Psoas muscle (tissue), 8 donors: ENCODE measurements around the gene VPS37C. TPM values are rescaled to one million over a fixed set of nuclear protein-coding genes. Genes with fewer than 3 reads are reported as not detected.

Experiments
- ATAC-seq, 4 donors: fragments of 200-7000 bp; cut with Tn5 transposase; one replicate each; pipeline ENCODE4 v1.9.1; 2020; ENCODE audit warnings: moderate library complexity in 3 of 4, mild to moderate bottlenecking in 2 of 4
- DNase-seq, 2 donors: peaks; one replicate each; pipeline ENCODE4 v3.0.0-alpha.2; 2020
- H3K27ac ChIP-seq: fragments of 200-600 bp; one replicate; pipeline ENCODE4 v1.8.0; 2022
- H3K27me3 ChIP-seq, 3 donors: fragments of 200-600 bp in 1 of 3; one replicate each; pipeline versions ENCODE4 v1.6.1 to v1.8.0; 2013 to 2022; ENCODE audit warnings: low read length in 2 of 3, mild to moderate bottlenecking in 2 of 3, moderate library complexity in 1 of 3; ENCODE audit not compliant: insufficient read depth in 3 of 3
- H3K36me3 ChIP-seq, 2 donors: fragments of 200-600 bp in 1 of 2; one replicate each; pipeline versions ENCODE4 v1.6.1 to v1.8.0; 2013 to 2022; ENCODE audit warnings: low read depth in 1 of 2, mild to moderate bottlenecking in 1 of 2, moderate library complexity in 1 of 2; ENCODE audit not compliant: insufficient read depth in 1 of 2
- H3K4me1 ChIP-seq: fragments of 200-600 bp; one replicate; pipeline ENCODE4 v1.8.0; 2022
- H3K4me3 ChIP-seq: fragments of 200-600 bp; one replicate; pipeline ENCODE4 v1.8.0; 2022; ENCODE audit warnings: mild to moderate bottlenecking
- H3K9me3 ChIP-seq: fragments of 200-600 bp; one replicate; pipeline ENCODE4 v1.8.0; 2022
- WGBS, 3 donors: extraction: QIAGEN DNeasy Blood & Tissue Kit; methylation state at CpG; one replicate each; pipeline versions ENCODE4 v1.1.6 to v1.1.7; 2013; 5-methylcytosine and 5-hydroxymethylcytosine counted together
- intact Hi-C, 2 donors: fragments of 100-400 bp; cut with DNase I; formaldehyde crosslinking; loops; one replicate each; pipeline versions ENCODE4 v1.11.0 to v1.14.2; 2022
- polyA plus RNA-seq, 3 donors: library from polyadenylated mRNA; stranded (reverse); fragments of 200-250 nt; gene quantifications; one replicate each; pipeline ENCODE4 v1.2.3, GENCODE V29; 2013
- total RNA-seq, 4 donors: library from RNA; stranded (reverse); fragmentation: NEBNext Ultra II Directional in 2 of 4; extraction: Animal tissue kit (Norgen Biotek cat#: 25700) in 2 of 4; gene quantifications; one replicate each; pipeline versions ENCODE4 v1.2.1 to v1.2.4, GENCODE V29; 2021 to 2023
- TF ChIP-seq, protein P1 (sequence below): fragments of 200-600 bp; IDR thresholded peaks from one replicate; pipeline ENCODE4 v1.8.0; 2022; ENCODE audit warnings: antibody characterized with exemption
- donor health status: healthy with polysubstance abuse.
- donor health status: DM: no; HTN: no; CAD: no; lungs with moderate emphysema.
- donor health status: Bipolar disorder and iron deficiency.
- donor health status: healthy.
- donor health status: DM: yes; HTN: yes; CAD: no.
- donor health status: DM: no; HTN: no; CAD: no.
- donor health status: DM: no; HTN: no; CAD: no.
- donor health status: DM: yes; HTN: yes; CAD: no.

VPS37C gene
- total and polyA plus RNA-seq, 7 donors = 16.9 to 39.8 (median 25.6) TPM

DNA sequence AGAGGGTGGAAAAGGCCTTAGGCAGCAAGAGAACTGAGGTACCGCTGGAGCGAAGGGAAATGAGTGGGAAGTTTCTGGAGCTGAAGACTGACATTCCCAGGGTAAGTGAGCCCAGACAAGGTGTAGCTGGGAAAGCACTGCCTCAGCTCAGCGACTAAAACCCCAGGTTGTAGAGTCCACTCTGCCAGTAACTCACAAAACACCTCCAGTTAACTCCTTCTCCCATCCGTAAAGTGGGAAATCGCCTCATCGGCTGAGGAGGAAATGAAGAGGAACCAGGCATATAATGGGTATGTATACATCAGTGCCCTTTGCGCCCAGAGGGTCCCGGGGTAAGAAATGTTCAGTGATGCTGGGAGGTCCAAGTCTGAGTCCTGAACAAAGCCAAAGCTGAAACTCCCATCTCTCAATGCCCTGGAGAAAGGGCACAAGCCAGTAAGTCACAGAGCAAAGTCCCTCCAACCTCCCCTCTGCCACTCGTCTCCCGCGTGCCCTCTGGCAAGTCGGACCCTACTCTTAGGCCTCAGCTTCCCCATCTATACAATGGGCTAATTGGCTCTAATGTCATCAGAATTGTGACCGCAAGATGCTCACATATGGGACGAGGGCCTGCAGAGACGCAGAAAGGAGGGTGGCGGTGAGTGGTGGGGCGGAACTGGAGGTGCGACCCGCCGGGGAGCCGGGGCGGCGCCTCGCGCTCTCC, 588 bp downstream of the VPS37C start:
- H3K36me3 ChIP-seq = no peaks in the 10 kb centered on the region
- no peaks in the 10 kb centered on the region for H3K27me3 ChIP-seq
- intact Hi-C loops = loop anchor here in 1 of 2 donors (10.0 kb wide), 1 partner anchor 316 kb away; the partner anchor contains the start of gene CCDC86
- peak overlapping the region; percentile 98 for H3K27ac ChIP-seq
- peaks cover 35% of the 10 kb centered on the region for H3K4me1 ChIP-seq
- no peak for ATAC-seq
- no peaks in the 10 kb centered on the region for H3K9me3 ChIP-seq
- TF ChIP-seq, protein P1, sequence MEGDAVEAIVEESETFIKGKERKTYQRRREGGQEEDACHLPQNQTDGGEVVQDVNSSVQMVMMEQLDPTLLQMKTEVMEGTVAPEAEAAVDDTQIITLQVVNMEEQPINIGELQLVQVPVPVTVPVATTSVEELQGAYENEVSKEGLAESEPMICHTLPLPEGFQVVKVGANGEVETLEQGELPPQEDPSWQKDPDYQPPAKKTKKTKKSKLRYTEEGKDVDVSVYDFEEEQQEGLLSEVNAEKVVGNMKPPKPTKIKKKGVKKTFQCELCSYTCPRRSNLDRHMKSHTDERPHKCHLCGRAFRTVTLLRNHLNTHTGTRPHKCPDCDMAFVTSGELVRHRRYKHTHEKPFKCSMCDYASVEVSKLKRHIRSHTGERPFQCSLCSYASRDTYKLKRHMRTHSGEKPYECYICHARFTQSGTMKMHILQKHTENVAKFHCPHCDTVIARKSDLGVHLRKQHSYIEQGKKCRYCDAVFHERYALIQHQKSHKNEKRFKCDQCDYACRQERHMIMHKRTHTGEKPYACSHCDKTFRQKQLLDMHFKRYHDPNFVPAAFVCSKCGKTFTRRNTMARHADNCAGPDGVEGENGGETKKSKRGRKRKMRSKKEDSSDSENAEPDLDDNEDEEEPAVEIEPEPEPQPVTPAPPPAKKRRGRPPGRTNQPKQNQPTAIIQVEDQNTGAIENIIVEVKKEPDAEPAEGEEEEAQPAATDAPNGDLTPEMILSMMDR = no peak
- WGBS, 3 donors = 10 to 17% (median 11%) methylated on average over 20 to 25 of the region's 25 CpGs
- H3K4me3 ChIP-seq = peak overlapping the region; percentile 90
- no peak for DNase-seq

DNA sequence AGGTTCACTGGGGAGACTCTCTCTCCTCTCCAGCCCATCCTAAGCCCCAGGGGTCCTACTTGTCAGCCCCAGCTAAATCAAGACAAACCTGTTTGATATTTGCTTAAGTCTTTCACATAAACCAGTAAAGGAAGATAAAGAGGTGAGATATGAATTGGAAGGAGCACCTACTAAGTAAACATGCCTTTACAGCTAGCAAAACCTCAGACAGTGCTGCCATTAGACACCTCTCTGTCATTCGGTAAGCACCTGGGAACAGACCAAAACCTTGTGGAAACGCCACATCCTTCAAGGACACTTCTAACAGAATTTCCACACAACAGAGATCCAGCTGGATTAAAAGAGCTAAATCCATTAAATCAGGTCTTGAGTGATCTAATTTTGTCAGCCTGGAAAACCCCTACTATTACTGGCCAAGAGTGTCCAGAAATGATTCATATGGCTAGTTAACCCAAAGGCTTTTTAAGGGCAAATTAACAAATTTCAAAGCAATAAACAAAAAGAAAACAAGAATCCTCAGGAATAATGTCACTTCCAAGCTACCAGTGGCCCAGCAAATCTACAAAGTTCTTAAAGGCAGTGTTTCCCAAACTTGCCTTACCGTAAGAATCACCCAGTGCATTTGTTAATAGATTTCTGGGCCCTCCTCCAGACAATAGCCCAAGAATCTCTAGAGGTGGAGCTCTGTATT, 2.4 kb downstream of the VPS37C start:
- WGBS, 3 donors = 13 to 14% (median 14%) methylated on average over 3 of the region's 3 CpGs
- ATAC-seq = no peak
- Histone ChIP-seq H3K27ac (peak overlapping the region; percentile 98), H3K36me3 (no peaks in the 10 kb centered on the region), H3K4me3 (no peak overlapping the region), H3K4me1 (peaks cover 35% of the 10 kb centered on the region), H3K9me3 (peaks cover 4% of the 10 kb centered on the region), H3K27me3 (no peaks in the 10 kb centered on the region)
- TF ChIP-seq, protein P1 = no peak
- intact Hi-C loops = no loop called here
- DNase-seq = no peak

DNA sequence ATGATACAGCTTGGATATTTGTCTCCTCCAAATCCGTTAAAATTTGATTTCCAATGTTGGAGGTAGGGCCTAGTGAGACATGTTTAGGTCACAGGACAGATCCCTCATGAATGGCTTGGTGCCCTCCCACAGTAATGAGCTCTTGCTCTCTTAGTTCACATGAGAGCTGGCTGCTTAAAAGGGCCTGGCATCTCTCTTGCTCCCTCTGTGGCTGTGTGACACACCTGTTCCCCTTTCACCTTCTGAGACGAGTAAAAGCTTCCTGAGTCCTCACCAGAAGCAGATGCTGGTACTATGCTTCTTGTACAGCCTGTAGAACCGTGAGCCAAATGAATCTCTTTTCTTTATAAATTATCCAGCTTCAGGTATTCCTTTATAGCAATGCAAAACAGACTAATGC, 3.5 kb downstream of the VPS37C start:
- WGBS, 3 donors = 53 to 60% (median 59%) methylated on average over 3 of the region's 3 CpGs
- DNase-seq = no peak
- intact Hi-C loops = no loop called here
- TF ChIP-seq, protein P1 = no peak
- Histone ChIP-seq H3K4me1 (peaks cover 44% of the 10 kb centered on the region), H3K4me3 (no peak overlapping the region), H3K36me3 (no peaks in the 10 kb centered on the region), H3K27ac (peak overlapping the region; percentile 98), H3K9me3 (peaks cover 4% of the 10 kb centered on the region), H3K27me3 (no peaks in the 10 kb centered on the region)
- ATAC-seq = no peak

DNA sequence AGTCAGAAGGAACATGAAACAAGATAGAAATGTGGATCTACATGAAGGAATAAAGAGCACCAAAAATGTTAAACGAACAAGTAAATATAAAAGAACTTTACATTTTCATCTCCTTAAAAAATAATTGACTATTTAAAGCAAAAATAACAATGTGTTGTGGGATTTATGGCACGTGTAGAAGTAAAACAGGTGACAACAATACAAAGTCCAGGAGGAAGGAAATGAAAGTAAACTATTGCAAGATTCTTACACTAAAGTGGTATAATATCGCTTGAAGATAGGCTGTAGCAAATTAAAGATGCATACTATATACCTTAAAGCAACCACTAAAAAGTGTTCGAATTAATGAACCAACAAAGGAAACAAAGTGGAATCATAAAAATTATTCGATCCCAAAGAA, 5.5 kb downstream of the VPS37C start:
- peaks cover 57% of the 10 kb centered on the region for H3K4me1 ChIP-seq
- 93 to 94% (median 93%) methylated on average over 5 of the region's 5 CpGs for WGBS, 3 donors
- intact Hi-C loops = no loop called here
- peaks cover 4% of the 10 kb centered on the region for H3K9me3 ChIP-seq
- DNase-seq = no peak
- H3K4me3 ChIP-seq = no peak overlapping the region
- H3K27me3 ChIP-seq = no peaks in the 10 kb centered on the region
- H3K36me3 ChIP-seq = no peaks in the 10 kb centered on the region
- TF ChIP-seq, protein P1 = no peak
- H3K27ac ChIP-seq = no peak overlapping the region
- ATAC-seq = no peak
